NCI-H69 (cell line): ENCODE measurements around the gene TMEM165.

Experiments used
- DNase-seq: peaks from one replicate; lab custom pipeline; 2025; lab: John Stamatoyannopoulos, UW

Gene TMEM165

GRCh38 chr4:55367084-55367722 lies 28.6 kb upstream of the TMEM165 start:
- no peak for DNase-seq

DNA sequence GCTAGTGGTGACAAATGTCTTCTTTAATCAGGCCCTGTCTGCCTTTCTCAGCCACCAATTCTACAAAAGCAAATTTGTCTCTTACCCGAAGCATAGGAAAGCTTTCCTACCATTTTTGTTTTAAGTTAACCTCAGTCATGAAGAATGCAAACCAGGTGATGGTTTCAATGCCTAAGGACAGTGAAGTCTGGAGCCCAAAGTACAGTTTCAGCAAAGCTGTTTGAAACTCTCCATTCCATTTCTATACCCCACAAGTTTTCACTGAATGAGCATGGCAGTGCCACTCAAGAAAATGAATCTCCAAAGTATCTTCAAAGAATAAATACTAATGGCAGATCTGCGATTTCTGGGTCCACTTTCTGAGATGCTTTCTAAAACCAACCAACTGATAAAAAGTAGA lies 25.8 kb upstream of the TMEM165 start:
- no peak for DNase-seq

GRCh38 chr4:55372259-55372658 lies 23.5 kb upstream of the TMEM165 start:
- DNase-seq, result no peak

GRCh38 chr4:55373461-55373860 lies 22.3 kb upstream of the TMEM165 start:
- no peak for DNase-seq

DNA sequence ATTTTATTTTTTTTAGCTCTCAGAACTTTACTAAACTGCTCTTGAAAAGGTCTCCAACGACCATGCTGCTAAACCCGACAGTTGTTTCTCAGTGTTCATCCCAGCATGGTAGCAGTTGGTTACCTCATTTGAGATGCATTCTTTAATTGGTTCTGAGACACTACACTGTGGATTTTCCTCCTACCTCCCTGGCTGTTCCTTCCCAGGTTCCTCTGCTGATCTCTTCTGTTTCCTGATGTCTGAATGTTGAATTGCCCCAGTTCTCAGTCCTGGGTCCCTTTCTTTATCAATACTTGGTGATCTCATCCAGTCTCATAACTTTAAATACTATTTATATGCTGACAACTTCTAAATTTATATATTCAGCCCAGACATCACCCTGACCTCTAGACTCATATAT lies 19.1 kb upstream of the TMEM165 start:
- DNase-seq, result no peak

GRCh38 chr4:55378617-55379467 lies 16.9 kb upstream of the TMEM165 start:
- DNase-seq, result peak; percentile 49

- DNase-seq, result no peak
Observed at GRCh38 chr4:55380576-55380975, 15.2 kb upstream of the TMEM165 start.

GRCh38 chr4:55381502-55381901 lies 14.3 kb upstream of the TMEM165 start:
- DNase-seq, result no peak

GRCh38 chr4:55382488-55383003 lies 13.2 kb upstream of the TMEM165 start:
- DNase-seq, result no peak

- DNase-seq, result no peak
Observed at GRCh38 chr4:55385201-55385649, 10.5 kb upstream of the TMEM165 start.

DNA sequence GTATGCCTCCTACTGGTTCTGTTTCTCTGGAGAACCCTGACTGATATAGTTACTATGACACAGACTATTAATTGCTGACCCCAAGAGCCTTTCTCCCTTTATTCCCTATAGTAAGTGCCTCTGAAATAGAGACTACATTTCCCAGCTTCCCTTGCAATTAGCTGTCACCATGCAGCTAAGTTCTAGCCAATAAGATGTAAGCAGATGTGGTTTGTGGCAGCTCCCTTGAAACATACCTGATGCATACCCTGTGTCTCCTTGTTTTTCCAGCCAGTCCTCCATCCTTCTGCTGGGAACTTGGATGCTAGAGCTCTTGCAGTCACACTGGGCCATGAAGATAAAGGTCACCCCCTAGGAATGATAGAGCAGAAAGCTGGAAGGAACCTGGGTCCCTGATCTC lies 9.7 kb upstream of the TMEM165 start:
- peak; percentile 14 for DNase-seq

DNA sequence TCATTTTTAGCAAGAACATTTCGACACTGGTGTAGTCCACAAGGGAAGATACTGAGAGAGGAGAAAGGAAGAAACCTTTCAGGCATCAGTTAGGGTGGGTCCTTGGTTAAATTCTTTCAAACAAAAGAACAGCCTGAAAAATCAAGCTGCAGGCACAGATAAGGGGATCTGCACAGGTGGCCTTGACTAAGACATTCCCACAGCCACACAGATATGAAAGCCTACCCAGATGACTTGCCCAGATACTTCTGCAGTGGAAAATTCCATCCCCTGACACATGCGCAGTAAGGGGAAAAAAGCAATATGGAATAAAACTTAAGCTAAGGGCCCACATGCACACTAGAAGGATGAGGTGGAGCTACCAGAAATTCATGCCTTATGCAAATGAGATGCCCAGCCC lies 8.9 kb upstream of the TMEM165 start:
- no peak for DNase-seq

GRCh38 chr4:55393461-55394320 lies 2.1 kb upstream of the TMEM165 start:
- peak; percentile 70 for DNase-seq

GRCh38 chr4:55395218-55395528 lies 584 bp upstream of the TMEM165 start:
- no peak for DNase-seq

DNA sequence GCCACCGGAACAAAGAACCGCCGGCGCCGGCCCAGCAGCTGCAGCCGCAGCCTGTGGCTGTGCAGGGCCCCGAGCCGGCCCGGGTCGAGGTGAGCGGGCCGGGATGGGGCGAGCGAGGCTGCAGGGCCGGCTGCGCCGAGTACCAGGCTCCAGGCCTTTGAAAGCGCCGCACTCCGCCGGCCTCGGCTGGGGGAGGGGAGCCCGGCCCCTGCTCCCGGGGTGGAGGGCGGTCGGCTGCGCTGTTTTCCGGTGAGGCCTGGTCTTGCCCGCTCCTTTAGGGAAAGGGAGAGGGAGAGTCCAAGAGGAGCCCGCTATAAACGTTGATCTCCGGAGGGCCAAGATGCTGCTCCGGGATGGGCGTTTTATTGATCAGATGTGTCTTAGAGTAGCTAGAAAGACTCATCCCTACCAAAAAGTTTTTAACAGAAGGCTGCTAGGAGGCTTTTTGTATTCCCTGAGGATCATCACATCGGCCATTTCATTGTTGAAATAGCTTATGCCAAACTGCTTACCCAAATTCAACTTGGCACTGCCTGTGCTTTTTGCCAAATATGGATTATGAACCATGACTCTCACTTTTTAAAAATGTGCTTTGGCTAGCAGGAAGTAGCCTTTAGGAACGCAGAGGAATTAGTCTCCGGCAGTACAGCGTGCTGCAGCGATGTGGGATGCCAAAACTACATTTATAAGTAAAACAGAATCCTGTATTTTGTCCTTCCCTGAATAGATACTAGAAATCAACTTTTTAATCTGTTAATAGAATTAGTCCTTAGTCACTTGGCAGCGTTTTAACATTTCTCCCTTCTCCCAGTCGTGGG lies 760 bp downstream of the TMEM165 start:
- DNase-seq, result peak; percentile 49

- peak; percentile 40 for DNase-seq
Observed at GRCh38 chr4:55397126-55397436, 1.3 kb downstream of the TMEM165 start.

GRCh38 chr4:55397520-55398321 lies 2.0 kb downstream of the TMEM165 start:
- DNase-seq, result peak; percentile 46

GRCh38 chr4:55398461-55398860 lies 2.7 kb downstream of the TMEM165 start:
- no peak for DNase-seq

DNA sequence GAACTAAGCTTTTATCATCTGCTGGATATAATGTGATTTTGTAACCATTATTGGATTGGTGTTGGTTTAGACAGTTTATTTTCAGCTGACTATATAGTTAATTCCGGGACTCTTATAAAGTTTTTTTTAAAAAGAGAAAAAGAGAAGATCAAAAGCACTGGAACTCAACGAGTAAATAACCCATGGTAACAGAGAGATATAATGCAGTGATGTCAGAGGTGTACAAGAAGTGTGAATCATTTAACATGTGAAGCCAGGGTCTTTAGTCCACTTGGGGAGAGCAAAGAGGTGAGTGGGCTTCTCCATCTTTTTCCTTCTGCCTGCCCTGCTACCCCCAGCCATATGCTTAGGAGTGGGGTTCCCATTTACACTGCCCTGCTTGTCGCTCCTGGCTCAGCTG lies 3.2 kb downstream of the TMEM165 start:
- no peak for DNase-seq

- DNase-seq, result peak; percentile 1
Observed at GRCh38 chr4:55399581-55399980, 3.8 kb downstream of the TMEM165 start.

GRCh38 chr4:55405073-55405472 lies 9.3 kb downstream of the TMEM165 start:
- DNase-seq, result no peak
